UCSD-AML1 (cell line): ENCODE data around the gene EYA4.

Source experiments
- DNase-seq: peaks from one replicate; lab custom pipeline; 2025; ENCODE audit not compliant: unreplicated experiment; lab: John Stamatoyannopoulos, UW

EYA4 gene

DNA sequence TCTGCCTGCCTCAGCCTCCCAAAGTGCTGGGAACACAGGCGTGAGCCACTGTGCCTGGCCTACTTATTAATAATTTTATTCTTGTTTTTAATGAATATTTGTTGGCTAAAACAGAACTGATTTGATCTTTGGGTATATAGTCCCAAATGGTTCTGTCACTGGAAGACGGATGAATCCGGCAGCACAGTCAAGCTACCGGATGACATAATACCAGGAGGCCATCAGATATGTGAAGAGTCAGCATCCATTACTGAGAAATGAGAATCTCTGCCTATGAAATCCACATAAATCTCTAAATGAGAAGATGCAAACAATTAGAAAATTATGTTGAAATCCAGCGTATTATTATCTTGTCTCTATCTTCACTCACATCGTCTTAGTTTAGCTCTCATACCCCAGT, 263.0 kb downstream of the EYA4 start:
- DNase-seq = no peak

DNA sequence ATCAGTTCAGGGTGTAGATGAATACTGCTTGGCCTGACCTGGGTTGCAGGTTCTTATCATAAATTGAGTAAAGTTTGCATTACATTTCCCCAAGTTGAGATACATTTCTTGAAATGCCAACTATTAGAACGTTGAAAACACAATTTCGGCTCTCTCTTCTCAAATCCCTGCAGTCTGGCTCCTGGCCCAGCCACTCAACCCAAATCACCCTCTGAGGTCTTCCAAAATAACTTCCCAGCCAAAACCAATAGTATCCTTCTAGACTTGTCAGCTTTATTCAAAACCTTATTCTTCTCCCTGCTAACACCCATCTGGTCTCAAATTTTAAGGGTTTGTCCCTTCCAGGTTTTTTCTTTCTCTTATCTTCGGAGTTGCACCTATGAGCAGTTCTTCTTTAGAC, 263.6 kb downstream of the EYA4 start:
- no peak for DNase-seq

DNA sequence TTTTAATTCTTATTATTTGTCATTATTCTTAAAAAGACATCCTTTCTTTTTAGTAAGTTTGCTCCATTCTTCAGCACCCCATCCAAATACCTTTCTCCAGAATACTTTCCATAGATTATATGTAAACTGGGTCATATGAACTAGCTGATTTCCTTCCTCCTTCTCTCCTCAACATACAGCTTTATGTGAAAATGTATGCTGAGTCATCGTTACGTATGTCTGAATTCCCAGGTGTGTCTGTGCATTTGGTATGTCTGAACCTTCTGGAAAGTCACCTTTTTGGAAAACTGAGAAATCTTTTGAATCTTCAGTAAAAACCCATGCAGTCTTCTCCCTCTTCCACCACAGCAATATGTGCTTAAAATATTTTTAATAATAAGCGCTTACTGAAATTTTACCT, 264.5 kb downstream of the EYA4 start:
- DNase-seq = no peak

DNA sequence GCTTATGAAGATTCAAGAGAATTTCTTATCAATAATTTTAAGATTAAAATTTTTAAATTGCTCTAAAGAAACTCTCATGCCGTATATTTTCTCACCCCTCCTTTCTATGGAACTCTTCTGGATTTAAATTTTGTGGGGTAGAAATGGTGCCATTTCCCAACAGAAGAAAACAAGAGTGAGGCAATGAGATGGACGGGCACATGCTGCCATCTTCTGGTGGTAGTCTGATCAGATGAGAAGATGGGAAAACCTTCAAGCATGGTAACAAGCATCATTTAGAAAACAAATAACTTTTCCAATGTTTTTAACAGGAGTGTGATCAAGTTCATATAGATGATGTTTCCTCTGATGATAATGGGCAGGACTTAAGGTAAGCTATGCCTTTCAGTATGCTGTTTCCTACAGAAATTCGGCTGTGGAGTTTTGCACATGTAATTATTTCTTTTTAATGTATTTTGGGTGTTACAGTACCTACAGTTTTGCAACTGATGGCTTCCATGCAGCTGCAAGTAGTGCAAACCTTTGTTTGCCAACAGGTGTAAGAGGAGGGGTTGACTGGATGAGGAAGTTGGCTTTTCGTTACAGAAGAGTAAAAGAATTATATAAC, 271.4 kb downstream of the EYA4 start:
- DNase-seq = peak; percentile 35

DNA sequence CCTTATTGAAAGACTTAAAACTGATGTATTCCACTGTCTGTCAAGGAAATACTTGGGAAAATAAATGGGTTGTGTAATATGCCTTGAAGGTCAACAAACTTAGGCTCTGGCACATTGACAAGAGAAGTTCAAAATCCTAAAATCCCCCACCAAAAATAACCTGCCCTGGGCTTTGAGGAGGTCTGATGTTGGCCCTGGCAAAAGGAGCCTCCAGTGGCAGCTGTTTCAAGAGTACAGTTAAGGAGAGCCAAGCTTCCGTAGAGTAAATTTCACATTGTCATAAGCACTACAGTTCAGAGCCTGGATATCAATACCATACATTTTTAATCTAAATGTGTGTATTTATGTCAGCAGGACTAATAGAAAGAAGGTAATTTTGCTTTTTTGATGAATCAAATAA, 282.7 kb downstream of the EYA4 start:
- DNase-seq = no peak

DNA sequence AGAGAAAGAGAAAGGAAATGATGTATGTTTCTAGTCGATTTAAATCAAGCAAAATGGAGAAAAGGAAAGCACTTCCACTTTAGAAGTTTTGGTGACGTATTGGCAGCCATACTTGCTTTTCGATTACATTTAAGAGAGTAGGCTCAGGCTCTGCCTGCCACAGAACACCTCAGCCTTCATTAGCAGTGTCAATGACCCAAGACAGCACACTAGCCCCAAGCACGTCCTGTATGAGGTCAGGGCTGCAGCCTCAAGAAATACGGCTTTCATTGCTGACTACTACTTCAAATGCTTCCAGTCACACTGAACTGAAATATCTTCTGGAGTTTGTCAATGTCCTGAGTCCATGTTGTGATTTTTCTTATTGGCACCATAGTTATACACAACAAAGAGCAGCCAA, 285.3 kb downstream of the EYA4 start:
- no peak for DNase-seq

DNA sequence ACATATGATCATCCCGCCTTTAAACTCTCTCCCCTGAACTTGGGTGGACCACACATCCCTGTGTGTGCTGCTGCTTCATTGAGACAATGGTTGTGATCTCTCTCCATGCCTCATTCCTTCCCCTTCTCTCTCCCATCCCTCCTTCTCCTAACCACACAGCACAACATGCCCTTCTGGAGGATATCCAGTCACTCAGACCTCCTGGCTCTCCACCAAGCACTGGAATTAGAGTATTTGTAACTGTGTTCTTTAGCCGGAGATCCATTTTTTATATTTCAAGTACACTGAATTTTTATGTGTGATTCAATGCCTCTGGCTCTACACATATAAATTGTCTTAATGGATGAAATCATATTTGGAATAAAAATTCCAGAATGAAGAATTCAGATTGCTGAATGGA, 287.4 kb downstream of the EYA4 start:
- DNase-seq = no peak

DNA sequence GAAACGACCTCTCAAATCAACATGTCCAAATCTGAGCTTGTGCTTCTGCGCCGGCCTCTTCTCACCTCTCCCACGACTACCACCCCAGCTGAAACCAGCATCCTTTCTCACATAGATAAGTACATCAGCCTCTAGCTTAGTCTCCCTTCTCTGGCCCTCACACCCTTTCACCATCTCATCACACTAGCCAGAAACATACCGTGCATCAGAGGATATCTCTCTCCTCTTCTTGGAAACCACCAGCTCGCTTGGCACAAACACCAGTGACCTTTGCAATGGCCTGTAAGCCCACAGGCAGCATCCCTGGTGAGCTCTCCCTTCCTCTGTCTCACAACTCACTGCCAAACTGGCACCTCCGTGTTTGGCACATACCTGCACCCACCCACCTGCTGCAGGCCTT, 291.8 kb downstream of the EYA4 start:
- no peak for DNase-seq

DNA sequence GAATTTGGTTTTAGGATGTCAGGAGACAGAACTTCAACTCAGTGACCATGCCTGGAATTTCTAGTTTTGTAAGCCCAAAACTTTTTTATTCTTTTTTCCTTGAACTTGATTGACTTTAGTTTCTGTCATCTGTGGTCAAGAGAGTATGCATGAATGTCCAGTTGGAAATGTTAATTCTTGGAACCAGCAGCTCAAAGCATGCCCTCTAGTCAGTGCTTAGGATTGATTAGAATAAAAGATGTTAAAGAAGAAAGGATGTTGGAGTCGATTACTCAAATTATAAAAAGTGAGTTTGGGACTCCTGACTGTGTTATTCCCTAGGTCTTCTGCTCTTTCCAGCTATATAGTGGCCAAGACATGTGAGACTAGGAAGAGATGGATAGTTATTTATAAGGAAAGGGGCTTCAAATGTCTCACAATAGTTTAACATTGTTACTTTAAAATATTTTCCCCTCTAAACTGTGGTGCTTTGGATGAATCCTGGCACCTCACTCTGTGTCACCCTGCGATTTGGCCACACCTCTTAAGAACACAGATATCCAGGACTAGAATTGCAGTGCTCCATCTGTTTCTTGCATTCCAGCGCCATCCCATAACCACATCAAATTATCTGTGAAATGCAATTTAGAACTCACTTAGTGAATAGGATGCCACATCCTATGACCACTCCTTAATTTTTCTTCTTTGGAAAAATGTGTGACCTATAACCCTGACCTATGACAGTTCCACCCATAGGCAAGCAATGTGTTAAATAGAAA, 298.5 kb downstream of the EYA4 start:
- DNase-seq = no peak

DNA sequence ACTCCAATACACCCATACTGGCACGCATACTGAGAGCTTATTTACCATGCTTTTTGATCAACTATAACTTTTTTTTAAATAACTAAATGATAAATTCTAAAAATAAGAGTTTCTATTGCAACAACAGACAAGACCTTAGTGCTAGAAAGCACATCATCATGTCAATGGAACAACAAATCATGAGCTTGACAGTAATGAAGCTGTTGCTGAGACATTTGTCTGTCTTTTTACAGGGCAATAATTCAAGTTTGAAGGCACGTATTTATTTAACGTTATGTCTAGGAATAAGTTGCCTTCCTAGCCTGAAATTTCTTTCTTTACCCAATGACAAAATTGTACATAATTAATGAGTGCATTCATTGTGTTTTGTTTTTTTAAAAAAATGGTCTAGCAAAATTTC, 299.2 kb downstream of the EYA4 start:
- DNase-seq = no peak

DNA sequence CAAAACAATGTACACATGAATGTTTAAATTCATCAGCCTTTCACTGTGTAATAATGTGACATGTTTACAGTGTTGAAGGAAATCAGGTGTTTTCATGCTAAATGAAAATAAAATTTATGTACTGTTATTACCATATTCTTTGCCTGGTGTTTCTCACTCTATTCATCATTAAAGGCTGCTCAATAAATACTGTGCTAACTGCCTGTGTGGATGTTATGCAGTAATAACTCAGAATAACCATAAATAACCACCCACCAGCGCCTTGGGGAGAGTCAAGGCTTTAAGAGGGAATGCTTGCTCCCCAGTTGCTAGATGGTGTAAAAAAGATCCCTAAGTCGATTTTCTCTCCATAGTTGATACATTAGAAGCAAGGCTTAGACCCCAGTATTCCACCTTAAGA, 299.9 kb downstream of the EYA4 start:
- no peak for DNase-seq

DNA sequence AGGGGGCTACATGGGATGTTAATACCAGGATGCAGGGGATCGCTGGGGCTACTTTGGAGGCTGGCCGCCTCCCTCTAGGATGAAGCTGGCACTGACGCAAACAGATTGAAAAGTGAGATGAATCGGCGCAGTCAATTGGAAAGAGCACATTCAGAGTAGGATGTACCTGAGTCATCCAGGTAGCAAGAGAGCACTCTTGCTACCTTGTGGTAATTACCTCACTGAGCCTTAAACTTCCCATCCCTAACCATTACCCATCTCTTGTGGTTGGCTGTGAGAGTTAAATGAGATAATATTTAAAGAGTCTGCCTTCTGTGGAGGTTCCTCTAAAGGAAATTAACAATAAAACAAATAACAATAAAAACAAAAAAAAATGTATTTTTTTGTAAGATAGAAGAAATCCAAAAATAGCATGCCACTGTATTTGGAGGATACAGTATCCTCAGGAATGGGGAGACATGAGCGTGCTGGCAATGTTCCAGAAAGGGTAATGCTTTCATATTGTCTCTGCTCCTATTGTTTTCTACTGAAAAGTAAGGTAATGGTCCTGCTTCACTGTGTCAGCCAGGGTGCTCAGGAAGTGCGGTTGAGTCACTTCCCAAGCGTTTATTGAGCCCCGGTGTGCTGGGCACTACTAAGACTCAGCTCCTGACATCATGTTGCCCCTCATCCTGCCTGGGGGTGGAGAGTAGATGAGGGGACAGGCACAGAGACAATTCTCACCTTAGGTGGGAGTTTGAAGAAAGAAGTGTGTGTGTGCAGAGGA, 301.1 kb downstream of the EYA4 start:
- no peak for DNase-seq

DNA sequence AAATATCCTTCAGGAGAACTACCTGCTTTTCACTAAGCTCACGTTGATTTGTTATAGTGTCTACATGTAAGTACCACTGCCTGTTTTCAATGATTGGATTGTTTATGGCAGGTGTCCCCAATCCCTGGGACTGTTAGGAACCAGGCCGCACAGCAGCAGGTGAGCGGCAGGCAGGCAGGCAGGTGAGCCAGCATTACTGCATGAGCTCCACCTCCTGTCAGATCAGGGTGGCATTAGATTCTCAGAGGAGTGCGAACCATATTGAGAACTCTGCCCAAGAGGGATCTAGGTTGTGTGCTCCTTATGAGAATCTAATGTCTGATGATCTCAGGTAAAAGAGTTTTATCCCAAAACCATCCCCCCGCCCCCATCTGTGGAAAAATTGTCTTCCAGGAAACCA, 303.3 kb downstream of the EYA4 start:
- no peak for DNase-seq

DNA sequence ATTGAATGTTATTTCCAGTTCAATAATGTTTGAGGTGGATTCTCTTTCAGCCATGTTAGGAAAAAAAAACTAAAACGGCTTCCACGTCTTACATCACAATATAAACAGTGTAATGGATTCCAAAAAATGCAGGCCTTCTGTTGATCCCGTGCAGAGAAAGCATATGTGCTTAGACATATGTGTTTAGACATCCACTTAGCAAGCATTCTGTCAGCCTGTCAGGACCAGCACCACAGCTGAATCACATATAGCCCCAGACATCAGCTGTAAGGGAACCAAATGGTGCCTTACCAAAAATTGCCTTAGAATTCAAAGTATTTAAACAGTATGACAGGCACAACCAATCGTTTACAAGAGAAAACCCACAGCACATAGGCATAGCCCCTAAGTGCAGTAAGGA, 304.9 kb downstream of the EYA4 start:
- no peak for DNase-seq

DNA sequence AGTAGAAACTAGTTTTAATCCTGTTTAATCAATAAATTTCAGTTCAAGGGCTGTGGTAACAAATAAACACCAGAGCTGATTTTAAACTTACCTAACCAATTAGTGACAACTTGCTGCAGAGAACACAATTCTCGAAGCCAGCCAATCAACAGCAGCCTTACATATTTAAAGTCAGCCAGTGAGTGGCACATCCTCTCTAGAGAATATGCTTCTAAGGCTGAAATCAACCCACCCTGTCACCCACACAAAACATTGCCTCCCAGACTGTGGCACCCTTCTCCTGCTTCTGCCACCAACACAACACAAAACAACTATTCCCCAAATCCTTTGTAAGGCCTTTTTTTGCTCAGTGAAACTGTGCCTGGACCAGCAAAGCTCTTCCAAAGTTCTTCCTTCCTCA, 306.0 kb downstream of the EYA4 start:
- DNase-seq = no peak

DNA sequence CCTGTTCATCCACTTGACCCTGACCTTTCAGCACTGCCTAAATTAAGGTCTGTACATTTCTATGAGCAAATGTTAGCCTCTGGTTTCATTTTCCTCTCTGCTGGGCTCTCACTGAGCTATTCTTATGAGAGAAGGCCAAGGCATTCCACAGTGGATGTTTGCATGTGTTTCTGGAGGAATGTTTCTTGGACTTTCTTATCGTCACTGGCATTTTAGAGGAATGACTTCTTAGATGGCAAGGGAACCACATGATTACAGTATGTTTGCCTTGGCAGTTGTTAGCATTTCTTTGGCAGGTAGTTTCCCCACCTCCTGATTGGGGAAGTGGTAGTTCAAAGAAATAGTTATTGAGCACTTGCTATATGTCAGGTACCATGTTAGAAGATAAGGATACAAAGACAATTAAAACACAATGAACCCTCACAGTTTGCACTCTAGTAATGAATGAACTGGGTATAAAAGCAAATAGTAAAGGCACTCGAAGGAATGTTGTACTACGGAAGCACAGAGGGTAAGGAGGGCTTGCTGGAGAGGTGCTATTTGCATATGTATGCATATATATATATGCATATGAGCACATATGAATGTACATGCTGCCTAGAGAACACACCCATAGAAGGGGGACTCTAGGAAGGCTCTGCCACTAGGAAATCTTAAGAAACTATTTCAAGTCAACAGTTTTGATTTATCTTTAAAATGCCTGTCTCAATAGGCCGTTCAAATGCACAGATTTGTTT, 307.4 kb downstream of the EYA4 start:
- no peak for DNase-seq

DNA sequence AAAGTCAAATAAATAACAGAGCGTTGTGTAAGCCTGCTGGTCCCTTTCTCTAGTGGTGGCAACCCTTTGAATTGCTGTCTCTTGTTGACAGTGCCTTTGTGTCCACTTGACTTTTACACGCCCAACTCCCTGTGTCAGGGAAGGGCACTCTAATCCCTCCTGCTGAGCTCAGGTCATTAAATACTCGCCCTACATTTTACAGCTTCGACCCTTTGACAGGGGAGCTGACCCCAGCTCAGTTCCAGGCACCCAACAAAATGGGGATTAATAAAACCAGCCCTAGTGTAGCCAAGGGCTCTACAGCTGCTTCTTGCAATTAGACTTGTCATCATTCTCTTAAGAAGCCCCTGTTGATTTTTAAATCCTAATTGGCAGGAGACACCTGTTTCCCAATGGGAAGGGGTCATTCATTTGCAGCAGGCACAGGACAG, 308.2 kb downstream of the EYA4 start:
- DNase-seq = no peak

DNA sequence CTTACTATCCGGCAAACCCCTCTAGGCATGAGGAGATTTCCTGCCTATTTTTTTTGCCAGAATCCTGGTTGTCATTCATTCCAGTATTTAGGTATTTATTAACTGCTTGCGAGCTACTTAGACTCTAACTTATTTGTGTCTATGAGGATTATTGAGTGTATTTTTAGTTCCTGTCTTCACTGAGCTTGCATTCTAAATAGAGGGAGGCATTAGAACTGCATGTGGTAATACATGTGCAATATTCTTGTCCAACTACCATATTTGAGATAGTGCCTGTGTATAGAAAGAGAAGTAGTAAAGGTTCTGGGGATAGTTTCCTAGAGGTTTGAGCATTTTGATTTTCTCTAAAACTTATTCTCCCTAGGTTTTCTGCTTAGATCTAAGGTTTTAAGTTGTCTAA, 308.9 kb downstream of the EYA4 start:
- no peak for DNase-seq

DNA sequence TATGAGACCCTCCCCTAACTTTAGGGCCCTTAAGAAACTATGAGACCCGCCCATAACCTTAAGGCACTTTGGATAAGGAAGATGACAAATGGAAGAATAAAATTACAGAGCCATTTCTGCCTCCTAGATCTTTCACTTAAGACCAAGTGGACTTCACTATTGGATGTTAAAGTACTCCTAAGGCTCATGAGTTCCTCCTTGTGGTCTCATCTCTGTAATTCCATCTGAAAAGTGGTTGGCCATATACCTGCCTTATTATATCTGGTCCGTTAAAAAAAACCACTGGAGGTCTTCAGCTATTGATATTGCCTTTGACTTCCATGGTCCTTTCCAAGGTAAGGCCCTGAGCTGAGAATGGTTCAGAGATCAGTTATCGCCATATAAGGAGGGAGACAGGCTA, 310.3 kb downstream of the EYA4 start:
- no peak for DNase-seq

DNA sequence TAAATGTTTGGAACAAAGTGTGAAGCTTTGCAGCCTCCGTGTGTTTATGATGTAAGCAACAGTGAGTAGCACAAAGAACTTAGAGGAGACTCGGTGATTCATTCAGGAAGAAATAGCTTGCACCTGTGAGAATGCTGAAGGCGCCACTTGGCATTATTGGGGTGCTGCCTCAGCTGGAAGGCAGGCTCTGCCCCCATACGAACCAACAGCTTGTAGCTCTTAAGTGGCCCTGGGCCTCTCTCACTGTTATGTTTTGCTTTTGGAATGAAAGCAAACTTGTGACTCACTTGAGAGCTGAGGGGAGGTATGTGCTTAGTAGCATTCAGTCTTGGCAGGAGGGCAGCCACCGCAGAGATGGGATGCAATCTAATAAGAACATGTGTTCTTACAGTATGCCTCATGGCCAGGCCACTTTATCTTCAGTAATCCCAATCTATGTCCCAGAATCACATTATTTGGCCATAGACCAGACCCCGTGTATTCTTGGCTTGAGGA, 310.7 kb downstream of the EYA4 start:
- no peak for DNase-seq

DNA sequence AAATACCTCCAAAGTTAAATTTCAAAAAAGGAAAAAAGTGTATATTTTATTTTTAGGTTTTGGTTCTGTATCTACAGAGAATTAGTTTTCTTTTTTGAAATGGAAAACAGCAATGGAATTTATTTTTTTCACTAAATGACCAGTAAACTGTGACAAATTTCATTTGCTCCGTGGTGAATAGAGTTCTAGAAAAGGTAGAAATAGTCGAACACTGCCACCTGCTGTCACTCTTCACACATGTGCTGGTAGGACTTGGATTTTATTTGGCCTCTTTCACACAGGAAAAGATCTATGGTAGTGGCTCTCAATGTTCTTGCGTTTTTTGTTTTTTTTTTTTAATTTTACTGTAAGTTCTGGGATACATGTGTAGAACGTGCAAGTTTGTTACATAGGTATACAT, 312.5 kb downstream of the EYA4 start:
- DNase-seq = no peak
